Measurements from ENCODE around the gene SORBS1. TPM values are rescaled to one million over a fixed set of nuclear protein-coding genes. Genes with fewer than 3 reads are reported as not detected.

SORBS1 gene
- total RNA-seq, 1 donor from 2014 or later: 5.1 TPM

- H3K4me2 ChIP-seq (ENCODE audit: low read length): no peak overlapping the region
These were observed 4.2 kb upstream of the SORBS1 start for GRCh38 chr10:95565336-95565735.

GRCh38 chr10:95564291-95564690, 3.1 kb upstream of the SORBS1 start:
- H3K9me3 ChIP-seq (ENCODE audit: insufficient read depth, low read depth, low read length): no peaks in the 10 kb centered on the region
- no peak overlapping the region for H2AFZ ChIP-seq (ENCODE audit: low read depth, low read length)
- H3K27ac ChIP-seq (ENCODE audit: low read depth, low read length): no peak overlapping the region
- H3K27ac Mint-ChIP-seq (ENCODE audit: unreplicated experiment): no peak overlapping the region
- no peaks in the 10 kb centered on the region for H3K36me3 ChIP-seq (ENCODE audit: insufficient read depth, low read length)
- peaks cover 2% of the 10 kb centered on the region for H3K9me3 Mint-ChIP-seq (ENCODE audit: unreplicated experiment)
- peaks cover 8% of the 10 kb centered on the region for H3K27me3 Mint-ChIP-seq (ENCODE audit: low read depth, unreplicated experiment)
- H3K4me3 Mint-ChIP-seq (ENCODE audit: unreplicated experiment): no peak overlapping the region
- H3K4me2 ChIP-seq (ENCODE audit: low read length): no peak overlapping the region
- no peak for TF ChIP-seq CTCF (IDR thresholded peaks at IDR 0.05; ENCODE audit: insufficient read depth, low read depth, low read length)
- TF ChIP-seq EZH2 (IDR thresholded peaks at IDR 0.05; ENCODE audit: insufficient read depth, low read length): no peak
- no peak overlapping the region for H3K9ac ChIP-seq (ENCODE audit: low read length)
- no peaks in the 10 kb centered on the region for H4K20me1 ChIP-seq (ENCODE audit: insufficient read depth, low read length)
- FAIRE-seq (no peak), DNase-seq (ENCODE audit: low read depth) (no peak)
- H3K4me1 ChIP-seq (ENCODE audit: insufficient read depth, low read length): peaks cover 3% of the 10 kb centered on the region
- H3K27me3 ChIP-seq (ENCODE audit: insufficient read depth, low read length): peaks cover 4% of the 10 kb centered on the region
- H3K79me2 ChIP-seq (ENCODE audit: insufficient read depth, low read length): no peaks in the 10 kb centered on the region
- peaks cover 1% of the 10 kb centered on the region for H3K4me1 Mint-ChIP-seq (ENCODE audit: low read depth, unreplicated experiment)
- no peaks in the 10 kb centered on the region for H3K36me3 Mint-ChIP-seq (ENCODE audit: low read depth, unreplicated experiment)
- H3K4me3 ChIP-seq (ENCODE audit: insufficient read depth, low read depth, low read length): no peak overlapping the region

More at GRCh38 chr10:95565336-95565735, 4.2 kb upstream of the SORBS1 start:
- H3K36me3 Mint-ChIP-seq (ENCODE audit: low read depth, unreplicated experiment): no peaks in the 10 kb centered on the region
- no peaks in the 10 kb centered on the region for H3K27me3 ChIP-seq (ENCODE audit: insufficient read depth, low read length)
- no peak overlapping the region for H3K4me3 ChIP-seq (ENCODE audit: insufficient read depth, low read depth, low read length)
- H3K4me3 Mint-ChIP-seq (ENCODE audit: unreplicated experiment): no peak overlapping the region
- H3K4me1 Mint-ChIP-seq (ENCODE audit: low read depth, unreplicated experiment): peaks cover 1% of the 10 kb centered on the region
- H4K20me1 ChIP-seq (ENCODE audit: insufficient read depth, low read length): no peaks in the 10 kb centered on the region
- H3K27ac Mint-ChIP-seq (ENCODE audit: unreplicated experiment): no peak overlapping the region
- TF ChIP-seq CTCF (IDR thresholded peaks at IDR 0.05; ENCODE audit: insufficient read depth, low read depth, low read length) (no peak), EZH2 (IDR thresholded peaks at IDR 0.05; ENCODE audit: insufficient read depth, low read length) (no peak)
- no peak overlapping the region for H3K27ac ChIP-seq (ENCODE audit: low read depth, low read length)
- DNase-seq (ENCODE audit: low read depth): no peak
- H3K4me1 ChIP-seq (ENCODE audit: insufficient read depth, low read length): peaks cover 2% of the 10 kb centered on the region
- no peaks in the 10 kb centered on the region for H3K79me2 ChIP-seq (ENCODE audit: insufficient read depth, low read length)
- H3K9me3 ChIP-seq (ENCODE audit: insufficient read depth, low read depth, low read length): no peaks in the 10 kb centered on the region
- H3K9ac ChIP-seq (ENCODE audit: low read length): no peak overlapping the region
- H3K27me3 Mint-ChIP-seq (ENCODE audit: low read depth, unreplicated experiment): peaks cover 5% of the 10 kb centered on the region
- no peak for FAIRE-seq
- H2AFZ ChIP-seq (ENCODE audit: low read depth, low read length): no peak overlapping the region
- H3K36me3 ChIP-seq (ENCODE audit: insufficient read depth, low read length): no peaks in the 10 kb centered on the region
- H3K9me3 Mint-ChIP-seq (ENCODE audit: unreplicated experiment): peaks cover 2% of the 10 kb centered on the region

- H2AFZ ChIP-seq (ENCODE audit: low read depth, low read length): no peak overlapping the region
- H3K27me3 ChIP-seq (ENCODE audit: insufficient read depth, low read length): peaks cover 12% of the 10 kb centered on the region
- Mint-ChIP-seq H3K9me3 (ENCODE audit: unreplicated experiment) (peaks cover 2% of the 10 kb centered on the region), H3K4me1 (ENCODE audit: low read depth, unreplicated experiment) (peaks cover 2% of the 10 kb centered on the region), H3K27ac (ENCODE audit: unreplicated experiment) (peak overlapping the region; percentile 17), H3K36me3 (ENCODE audit: low read depth, unreplicated experiment) (peaks cover 3% of the 10 kb centered on the region), H3K4me3 (ENCODE audit: unreplicated experiment) (no peak overlapping the region), H3K27me3 (ENCODE audit: low read depth, unreplicated experiment) (peaks cover 15% of the 10 kb centered on the region)
- DNase-seq (ENCODE audit: low read depth) (no peak), FAIRE-seq (no peak)
- no peaks in the 10 kb centered on the region for H3K36me3 ChIP-seq (ENCODE audit: insufficient read depth, low read length)
- no peaks in the 10 kb centered on the region for H3K9me3 ChIP-seq (ENCODE audit: insufficient read depth, low read depth, low read length)
- TF ChIP-seq CTCF (IDR thresholded peaks at IDR 0.05; ENCODE audit: insufficient read depth, low read depth, low read length) (no peak), EZH2 (IDR thresholded peaks at IDR 0.05; ENCODE audit: insufficient read depth, low read length) (no peak)
- no peak overlapping the region for H3K9ac ChIP-seq (ENCODE audit: low read length)
- no peaks in the 10 kb centered on the region for H4K20me1 ChIP-seq (ENCODE audit: insufficient read depth, low read length)
- no peak overlapping the region for H3K4me2 ChIP-seq (ENCODE audit: low read length)
- peaks cover 3% of the 10 kb centered on the region for H3K4me1 ChIP-seq (ENCODE audit: insufficient read depth, low read length)
- no peak overlapping the region for H3K27ac ChIP-seq (ENCODE audit: low read depth, low read length)
- H3K79me2 ChIP-seq (ENCODE audit: insufficient read depth, low read length): no peaks in the 10 kb centered on the region
- H3K4me3 ChIP-seq (ENCODE audit: insufficient read depth, low read depth, low read length): no peak overlapping the region
These were observed 1.3 kb upstream of the SORBS1 start for GRCh38 chr10:95562341-95562965.

Measured in astrocyte (in vitro differentiated cells and primary cell).